Stimulated activated CD4-positive, alpha-beta T cell treated with anti-CD3 and anti-CD28 coated beads, Interleukin-1b, Interleukin-23, amount 100 ng/mL, for 48 hours (primary cell): ENCODE data around the gene GBP2.
A peak's percentile ranks its signal among the peaks of the same experiment; 100 is the strongest.
"Not testable (repeated sequence)": the region's sequence is repeated elsewhere in the genome, so short reads cannot be mapped to it uniquely, and the experiment has no call there.

ENCODE experiments used
- DNase-seq: peaks from one replicate; pipeline ENCODE4 v3.0.0-alpha.2; 2020

The GBP2 gene

GRCh38 chr1:89125913-89126580, at the start of gene GBP2:
GBP2 (minus strand) TSS chr1:89126114; CDS start chr1:89121966, 4,148 bp downstream.
- peak; percentile 14 for DNase-seq

DNA sequence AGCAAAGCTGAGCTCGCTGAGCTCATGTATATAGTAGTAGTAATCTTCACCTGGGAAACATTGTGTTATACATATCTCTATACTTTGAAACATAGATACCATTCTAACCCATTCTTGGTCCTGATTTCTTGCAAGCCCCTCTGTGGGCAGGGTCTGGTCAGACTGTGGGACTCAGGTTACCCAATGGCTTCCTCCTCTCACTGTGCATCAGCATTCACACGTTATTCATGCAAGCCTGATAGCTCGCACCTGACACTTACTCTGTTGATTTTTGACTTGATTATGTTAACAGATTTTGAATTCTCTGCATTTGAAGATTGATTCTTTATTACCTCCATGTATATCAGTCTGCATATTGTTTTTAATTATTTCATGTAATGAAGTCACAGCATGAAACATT, 48.6 kb upstream of the GBP2 start:
- no peak for DNase-seq

DNA sequence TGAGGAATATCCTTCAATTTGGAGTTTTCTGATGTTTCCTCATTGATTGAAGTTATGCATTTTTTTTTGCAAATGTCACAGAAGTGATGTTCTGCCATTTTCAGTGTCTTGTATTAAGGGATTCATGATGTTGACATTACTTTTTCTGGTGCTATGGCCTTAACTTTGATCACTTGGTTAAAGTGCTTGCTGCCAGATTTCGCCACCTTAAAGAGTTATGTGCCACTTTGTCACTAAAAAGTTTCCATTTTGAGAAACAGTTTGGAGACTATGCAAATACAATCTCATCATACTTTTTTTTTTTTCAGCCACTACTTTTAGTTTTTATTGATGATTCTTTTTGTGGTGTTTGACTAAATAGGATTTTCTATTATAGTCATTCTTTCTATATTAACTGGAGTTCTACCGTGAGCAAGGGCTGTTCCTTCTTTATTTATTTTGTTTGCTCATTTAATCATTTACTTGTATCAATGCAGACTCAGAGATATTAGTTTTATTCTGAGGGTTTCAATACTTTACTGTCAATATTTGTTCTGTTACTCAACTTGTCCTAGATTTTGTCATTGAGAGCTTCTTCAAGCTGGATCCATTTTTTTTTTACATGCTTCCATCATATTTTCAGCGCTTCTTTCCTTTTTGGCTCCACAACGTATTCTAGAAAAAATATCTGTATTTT, 46.7 kb upstream of the GBP2 start:
- no peak for DNase-seq

DNA sequence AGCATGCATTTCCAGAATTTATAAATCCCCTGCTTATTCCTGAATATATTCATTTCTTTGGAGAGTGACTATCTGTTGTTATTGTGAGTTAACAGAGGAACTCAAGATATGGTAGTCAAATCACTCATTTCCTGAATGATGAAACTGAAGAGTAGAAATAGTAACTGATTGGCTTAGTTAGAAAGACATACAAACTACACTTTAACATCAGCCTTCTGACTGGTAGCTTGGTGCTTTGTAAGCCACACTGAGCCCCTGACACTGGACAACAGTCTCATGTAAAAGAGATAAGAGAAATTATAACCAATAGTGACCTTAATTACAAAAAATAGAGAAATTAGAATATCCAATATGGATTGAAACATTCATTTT, 45.1 kb upstream of the GBP2 start:
- no peak for DNase-seq

DNA sequence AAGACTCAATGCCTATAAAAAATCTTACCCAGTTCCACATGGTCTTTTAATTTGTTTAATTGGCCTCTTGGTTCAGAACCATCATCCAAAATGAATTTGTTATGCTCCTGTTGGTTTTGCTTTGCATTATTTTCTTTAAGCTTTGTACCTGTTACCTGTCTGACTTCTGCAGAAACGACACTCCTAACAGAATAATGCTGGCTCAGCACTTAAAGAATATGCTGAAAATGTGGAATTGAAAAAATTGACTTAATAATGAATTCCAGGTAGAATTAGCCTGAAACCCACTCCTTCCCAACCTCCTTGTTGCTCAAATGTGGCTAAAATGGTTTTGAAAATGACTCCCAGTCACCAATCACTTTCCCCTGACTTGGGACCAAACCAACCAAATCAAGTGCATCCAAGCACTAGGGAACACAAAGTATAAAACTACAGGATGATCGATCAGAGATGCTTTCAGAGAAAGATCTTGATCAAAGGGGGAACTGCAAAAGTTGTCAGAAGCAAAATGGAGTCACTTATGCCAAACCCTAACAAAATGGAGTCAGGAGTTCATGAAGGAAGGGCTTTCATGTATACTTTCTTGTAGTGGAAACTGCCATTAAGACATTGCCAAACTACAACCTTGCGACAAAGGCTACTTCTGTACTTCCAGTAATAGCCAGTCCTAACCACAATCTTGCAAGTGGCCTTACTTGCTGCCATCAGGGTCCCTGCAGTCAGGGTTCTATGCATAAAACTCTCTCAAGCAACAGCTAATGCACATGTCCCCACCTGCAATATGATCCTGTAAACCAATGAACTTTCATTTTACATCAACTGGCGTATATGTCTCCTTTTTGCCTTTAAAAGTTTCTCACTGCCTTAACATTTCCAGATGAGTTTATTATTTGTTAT, 44.5 kb upstream of the GBP2 start:
- DNase-seq: no peak

DNA sequence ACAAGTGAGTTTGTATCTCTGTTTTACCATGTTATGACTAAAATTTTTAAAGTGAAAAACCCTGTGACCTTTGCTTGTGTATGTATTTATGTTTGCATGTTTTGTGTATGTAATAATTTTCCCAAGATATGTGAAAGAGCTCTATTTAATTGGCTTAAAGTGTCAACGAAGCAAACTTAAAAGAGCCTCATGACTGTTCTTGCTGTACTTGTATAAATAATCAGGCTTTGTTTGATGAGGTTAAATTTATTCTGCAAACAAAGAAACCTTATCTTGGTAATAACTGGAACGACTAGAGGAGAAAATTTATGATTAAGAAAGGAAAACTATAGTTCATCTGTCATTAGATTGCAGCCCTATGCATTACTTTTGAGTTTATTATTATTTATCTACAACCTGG, 43.3 kb upstream of the GBP2 start:
- DNase-seq: no peak

GRCh38 chr1:89167590-89168230, 41.8 kb upstream of the GBP2 start:
- DNase-seq: no peak

DNA sequence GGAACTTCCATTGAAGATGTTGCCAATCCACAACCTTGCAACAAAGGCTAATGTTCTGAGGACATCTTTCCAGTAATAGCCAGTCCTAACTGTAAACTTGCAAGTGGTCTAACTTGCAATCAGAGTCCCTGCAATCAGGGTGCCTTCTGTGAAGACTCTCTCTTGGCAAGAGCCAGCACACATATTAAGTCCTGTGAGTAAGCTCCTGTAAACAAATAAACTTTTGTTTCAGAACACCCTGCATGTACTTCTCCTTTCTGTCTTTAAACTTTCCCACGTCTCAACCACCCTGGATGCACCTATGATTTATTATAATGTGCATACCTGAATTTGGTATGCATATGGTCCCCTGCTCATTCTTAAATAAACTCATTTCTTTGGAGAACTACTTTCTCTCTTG, 40.8 kb upstream of the GBP2 start:
- no peak for DNase-seq

- no peak for DNase-seq
Observed at GRCh38 chr1:89165811-89166210, 39.9 kb upstream of the GBP2 start.

GRCh38 chr1:89151047-89151446, 25.1 kb upstream of the GBP2 start:
- DNase-seq: no peak

- DNase-seq: no peak
Observed at GRCh38 chr1:89149976-89150375, 24.1 kb upstream of the GBP2 start.

- DNase-seq: no peak
Observed at GRCh38 chr1:89149229-89149628, 23.3 kb upstream of the GBP2 start.

DNA sequence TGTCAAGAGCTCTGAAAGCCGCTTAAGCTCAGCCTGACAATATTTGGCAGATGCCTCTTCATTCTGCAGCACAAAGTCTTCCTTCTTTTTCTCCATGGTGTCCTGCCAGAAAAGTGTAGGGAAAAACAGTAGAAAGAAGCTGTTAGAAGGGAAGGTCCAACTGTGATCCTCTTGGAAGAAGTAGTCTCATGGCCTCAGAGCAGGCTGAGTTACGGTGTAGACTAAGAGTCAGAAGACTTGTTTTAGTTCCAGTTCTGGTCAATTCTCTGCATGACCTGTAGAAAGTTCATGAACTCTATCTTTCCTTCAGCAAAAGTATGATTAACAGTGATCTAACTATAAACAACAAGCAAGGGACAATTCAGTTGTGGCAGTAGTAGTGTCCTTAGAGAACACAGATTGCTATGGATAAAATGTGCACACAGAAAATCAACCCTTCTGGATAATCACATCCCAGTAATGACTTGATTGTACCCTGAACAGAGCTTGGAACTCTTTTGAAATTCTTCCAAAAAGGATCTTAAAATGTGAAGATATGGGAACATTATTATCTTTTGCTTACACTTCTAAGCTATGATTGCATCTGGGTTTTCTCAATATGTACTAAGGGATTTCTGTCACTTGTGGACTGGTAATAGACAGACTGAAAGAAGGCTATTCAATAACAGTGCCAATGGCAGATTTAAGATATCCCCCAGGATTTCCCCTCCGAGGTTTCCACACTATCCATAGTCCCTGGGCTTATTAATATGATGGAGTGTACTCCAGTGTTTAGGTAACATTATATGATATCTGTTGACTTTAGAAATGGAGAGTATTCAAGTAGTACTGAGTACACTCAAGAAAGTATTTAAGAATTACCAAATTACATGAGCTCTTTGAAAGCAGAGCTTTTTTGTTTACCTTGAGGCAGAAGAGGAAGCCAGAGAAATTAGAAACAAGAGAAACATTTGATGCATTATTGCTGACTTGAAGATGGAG, 22.1 kb upstream of the GBP2 start:
- DNase-seq: no peak

GRCh38 chr1:89146721-89147120, 20.8 kb upstream of the GBP2 start:
- DNase-seq: no peak

GRCh38 chr1:89143484-89143883, 17.6 kb upstream of the GBP2 start:
- no peak for DNase-seq

- no peak for DNase-seq
Observed at GRCh38 chr1:89142160-89142559, 16.2 kb upstream of the GBP2 start.

DNA sequence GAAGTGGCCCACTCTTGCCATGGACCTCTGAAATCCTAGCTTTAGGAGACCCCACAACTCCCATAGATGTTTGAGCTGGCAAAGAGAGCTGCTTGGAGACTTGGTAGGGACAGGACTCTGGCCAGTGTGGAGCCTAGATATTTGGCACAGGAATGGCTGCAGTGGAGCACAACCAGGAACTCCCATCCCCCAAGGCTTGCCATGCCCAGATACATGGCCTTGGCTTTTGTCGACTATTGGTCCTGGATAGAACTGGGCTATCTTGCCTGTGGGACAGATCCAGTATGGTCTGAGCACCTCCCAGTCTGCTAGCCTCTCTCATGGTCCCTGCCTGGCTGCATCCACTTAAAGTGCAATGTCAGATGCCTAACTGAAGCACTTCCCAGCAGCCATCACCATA, 7.8 kb upstream of the GBP2 start:
- no peak for DNase-seq

- no peak for DNase-seq
Observed at GRCh38 chr1:89130716-89131115, 4.8 kb upstream of the GBP2 start.

DNA sequence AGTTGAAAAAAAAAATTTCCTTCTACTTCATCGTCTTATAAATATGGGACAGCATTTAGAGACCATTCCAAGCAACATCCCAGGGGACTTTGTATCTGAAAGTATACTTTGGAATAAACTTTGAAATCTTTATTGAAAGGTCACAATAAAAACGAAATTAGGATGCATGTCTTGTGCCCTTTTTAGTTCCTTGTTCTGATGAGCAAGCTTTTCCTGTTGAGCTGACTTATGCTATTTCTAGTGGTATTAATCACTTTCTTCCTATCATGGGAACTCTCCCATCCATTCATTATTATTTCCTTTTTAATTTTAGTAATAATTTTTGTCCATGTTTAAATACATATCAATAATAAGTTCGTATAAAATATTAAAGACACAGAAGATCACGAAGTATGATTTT, 4.0 kb upstream of the GBP2 start:
- no peak for DNase-seq

DNA sequence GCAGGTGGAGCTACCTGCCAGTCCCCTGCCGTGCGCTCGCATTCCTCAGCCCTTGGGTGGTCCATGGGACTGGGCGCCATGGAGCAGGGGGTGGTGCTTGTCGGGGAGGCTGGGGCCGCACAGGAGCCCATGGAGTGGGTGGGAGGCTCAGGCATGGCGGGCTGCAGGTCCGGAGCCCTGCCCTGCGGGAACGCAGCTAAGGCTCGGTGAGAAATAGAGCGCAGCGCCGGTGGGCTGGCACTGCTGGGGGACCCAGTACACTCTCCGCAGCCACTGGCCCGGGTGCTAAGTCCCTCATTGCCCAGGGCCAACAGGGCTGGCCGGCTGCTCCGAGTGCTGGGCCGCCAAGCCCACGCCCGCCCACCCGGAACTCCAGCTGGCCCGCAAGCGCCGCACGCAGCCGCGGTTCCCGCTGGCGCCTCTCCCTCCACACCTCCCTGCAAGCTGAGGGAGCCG, 2.1 kb upstream of the GBP2 start:
- not testable (repeated sequence) for DNase-seq

- DNase-seq: peak; percentile 88
Observed at GRCh38 chr1:89126602-89127565, 970 bp upstream of the GBP2 start.
